Measurements from ENCODE around the gene ICAM3.
"Not testable (repeated sequence)": the region's sequence is repeated elsewhere in the genome, so short reads cannot be mapped to it uniquely, and the experiment has no call there.

The ICAM3 gene

DNA sequence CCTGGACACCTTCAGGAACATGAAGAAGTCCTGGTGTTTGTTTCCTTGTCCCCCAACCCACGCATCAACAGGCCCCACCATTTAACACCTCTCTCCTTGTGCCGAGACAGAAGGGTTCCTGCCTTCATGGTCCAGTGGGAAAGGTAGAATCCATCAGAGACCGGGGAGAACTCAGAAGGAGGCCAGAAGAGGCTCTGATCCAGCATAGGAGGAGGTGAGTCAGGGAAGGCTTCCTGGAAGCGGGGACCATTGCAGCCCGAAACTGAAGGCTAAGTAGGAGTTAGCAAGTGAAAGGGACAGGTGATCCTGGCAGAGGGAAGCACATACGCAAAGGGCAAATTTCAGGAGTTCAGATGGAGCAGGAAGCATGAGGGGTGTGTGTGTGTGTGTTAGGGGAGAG lies 484 bp downstream of the ICAM3 start:
- no peak overlapping the region for H2AK5ac ChIP-seq (ENCODE audit: low read length, severe bottlenecking)
- no peaks in the 10 kb centered on the region for H3K9me3 ChIP-seq (ENCODE audit: control insufficient read depth, low read length)
- no peak overlapping the region for H3K9ac ChIP-seq (ENCODE audit: low read length)
- H4K8ac ChIP-seq (ENCODE audit: low read length), result no peak overlapping the region
- no peak overlapping the region for H3K4me3 ChIP-seq (ENCODE audit: insufficient read depth in 1 of 2, low read depth in 1 of 2, low read length in 2 of 2)
- DNase-seq, result no peak
- H2BK15ac ChIP-seq (ENCODE audit: low read depth, poor library complexity, severe bottlenecking), result no peak overlapping the region
- H3K23ac ChIP-seq (ENCODE audit: low read length in 2 of 2), result no peak overlapping the region
- H3K4me2 ChIP-seq (ENCODE audit: low read length, poor library complexity, severe bottlenecking), result no peak overlapping the region
- peaks cover 0 to 3% of the 10 kb centered on the region in 2 experiments for H3K27me3 ChIP-seq (ENCODE audit: control insufficient read depth in 1 of 2, insufficient read depth in 1 of 2, low read length in 2 of 2)
- no peaks in the 10 kb centered on the region for H3K36me3 ChIP-seq (ENCODE audit: control insufficient read depth in 1 of 2, insufficient read depth in 2 of 2, low read depth in 1 of 2, low read length in 2 of 2)
- peaks cover 6% of the 10 kb centered on the region for H3K79me1 ChIP-seq (replicated peaks; ENCODE audit: low read length, poor library complexity, severe bottlenecking)
- H3K27ac ChIP-seq (ENCODE audit: low read length, poor library complexity, severe bottlenecking), result no peak overlapping the region
- H3K18ac ChIP-seq (ENCODE audit: low read depth in 1 of 2, low read length in 2 of 2), result no peak overlapping the region
- no peak overlapping the region for H2BK12ac ChIP-seq (ENCODE audit: low read length in 2 of 2)
- no peak overlapping the region for H2BK5ac ChIP-seq (ENCODE audit: low read depth, low read length, poor library complexity, severe bottlenecking)
- 96% methylated on average over 6 of the region's 6 CpGs for WGBS
- no peak overlapping the region for H3K4ac ChIP-seq (ENCODE audit: low read depth in 1 of 2, low read length in 2 of 2)
- no peak overlapping the region for H2BK120ac ChIP-seq (ENCODE audit: low read depth, low read length)
- no peak overlapping the region for H4K91ac ChIP-seq (ENCODE audit: low read length)
- peaks cover 12% of the 10 kb centered on the region for H3K4me1 ChIP-seq (ENCODE audit: control insufficient read depth, insufficient read depth, low read depth, low read length)
- no peak overlapping the region for H3K14ac ChIP-seq (ENCODE audit: low read length in 2 of 2)
- H2AFZ ChIP-seq (ENCODE audit: low read depth, low read length), result no peak overlapping the region

DNA sequence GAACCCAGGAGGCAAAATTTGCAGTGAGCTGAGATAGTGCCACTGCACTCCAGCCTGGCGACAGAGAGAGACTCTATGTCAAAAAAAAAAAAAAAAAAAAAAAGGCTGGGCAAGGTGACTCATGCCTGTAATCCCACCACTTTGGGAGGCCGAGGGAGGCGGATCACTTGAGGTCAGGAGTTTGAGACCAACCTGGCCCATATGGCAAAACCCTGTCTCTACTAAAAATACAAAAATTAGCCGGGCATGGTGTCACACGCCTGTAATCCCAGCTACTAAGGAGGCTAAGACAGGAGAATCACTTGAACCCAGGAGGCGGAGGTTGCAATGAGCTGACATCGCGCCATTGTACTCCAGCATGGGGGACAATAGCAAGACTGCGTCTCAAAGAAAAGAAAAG lies 2.7 kb downstream of the ICAM3 start:
- 82% methylated on average over 9 of the region's 9 CpGs for WGBS
- peaks cover 21% of the 10 kb centered on the region for H3K4me1 ChIP-seq (ENCODE audit: control insufficient read depth, insufficient read depth, low read depth, low read length)
- H2BK120ac ChIP-seq (ENCODE audit: low read depth, low read length); H3K36me3 ChIP-seq (ENCODE audit: control insufficient read depth in 1 of 2, insufficient read depth in 2 of 2, low read depth in 1 of 2, low read length in 2 of 2); H3K9ac ChIP-seq (ENCODE audit: low read length); H4K91ac ChIP-seq (ENCODE audit: low read length); H3K4me2 ChIP-seq (ENCODE audit: low read length, poor library complexity, severe bottlenecking); H3K27ac ChIP-seq (ENCODE audit: low read length, poor library complexity, severe bottlenecking); H3K9me3 ChIP-seq (ENCODE audit: control insufficient read depth, low read length); H3K27me3 ChIP-seq (ENCODE audit: control insufficient read depth in 1 of 2, insufficient read depth in 1 of 2, low read length in 2 of 2); H3K4ac ChIP-seq (ENCODE audit: low read depth in 1 of 2, low read length in 2 of 2); H2BK12ac ChIP-seq (ENCODE audit: low read length in 2 of 2); H3K18ac ChIP-seq (ENCODE audit: low read depth in 1 of 2, low read length in 2 of 2); DNase-seq; H3K4me3 ChIP-seq (ENCODE audit: insufficient read depth in 1 of 2, low read depth in 1 of 2, low read length in 2 of 2); H2AK5ac ChIP-seq (ENCODE audit: low read length, severe bottlenecking); H3K14ac ChIP-seq (ENCODE audit: low read length in 2 of 2); H2BK5ac ChIP-seq (ENCODE audit: low read depth, low read length, poor library complexity, severe bottlenecking); H2AFZ ChIP-seq (ENCODE audit: low read depth, low read length); H4K8ac ChIP-seq (ENCODE audit: low read length); H2BK15ac ChIP-seq (ENCODE audit: low read depth, poor library complexity, severe bottlenecking); H3K79me1 ChIP-seq (replicated peaks; ENCODE audit: low read length, poor library complexity, severe bottlenecking); H3K23ac ChIP-seq (ENCODE audit: low read length in 2 of 2): not testable (repeated sequence)

DNA sequence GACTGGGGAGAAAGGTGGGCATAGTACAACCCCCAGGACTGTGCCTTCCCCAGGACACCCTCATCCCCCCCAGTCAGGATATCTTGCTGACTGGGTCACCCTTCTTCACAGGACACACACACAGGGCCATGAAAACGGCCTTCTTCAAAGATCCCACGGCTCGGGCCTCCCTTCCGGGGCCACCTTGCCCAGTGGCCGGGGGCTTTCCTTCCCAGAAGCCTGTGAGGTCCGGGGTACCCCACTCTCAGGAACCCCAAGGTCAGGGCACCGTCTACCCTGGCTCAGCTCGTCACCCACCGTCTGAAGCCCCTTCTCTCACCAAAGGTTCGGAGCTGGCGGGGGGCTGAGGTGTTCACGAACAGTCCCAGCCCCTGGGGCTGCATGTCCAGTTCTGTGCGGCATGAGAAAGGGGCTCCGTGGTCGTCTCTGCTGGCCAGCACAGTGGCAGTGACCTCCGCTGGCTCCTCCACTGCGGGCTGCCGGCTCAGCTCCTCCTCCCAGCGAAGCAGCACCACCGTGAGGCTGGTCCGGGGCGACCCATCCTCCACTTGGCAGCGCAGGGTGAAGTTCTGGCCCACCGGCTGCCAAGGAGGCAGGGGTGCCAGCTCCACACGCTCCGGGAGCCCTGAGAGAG lies 4.0 kb downstream of the ICAM3 start:
- WGBS, result 70% methylated on average over 26 of the region's 26 CpGs

DNA sequence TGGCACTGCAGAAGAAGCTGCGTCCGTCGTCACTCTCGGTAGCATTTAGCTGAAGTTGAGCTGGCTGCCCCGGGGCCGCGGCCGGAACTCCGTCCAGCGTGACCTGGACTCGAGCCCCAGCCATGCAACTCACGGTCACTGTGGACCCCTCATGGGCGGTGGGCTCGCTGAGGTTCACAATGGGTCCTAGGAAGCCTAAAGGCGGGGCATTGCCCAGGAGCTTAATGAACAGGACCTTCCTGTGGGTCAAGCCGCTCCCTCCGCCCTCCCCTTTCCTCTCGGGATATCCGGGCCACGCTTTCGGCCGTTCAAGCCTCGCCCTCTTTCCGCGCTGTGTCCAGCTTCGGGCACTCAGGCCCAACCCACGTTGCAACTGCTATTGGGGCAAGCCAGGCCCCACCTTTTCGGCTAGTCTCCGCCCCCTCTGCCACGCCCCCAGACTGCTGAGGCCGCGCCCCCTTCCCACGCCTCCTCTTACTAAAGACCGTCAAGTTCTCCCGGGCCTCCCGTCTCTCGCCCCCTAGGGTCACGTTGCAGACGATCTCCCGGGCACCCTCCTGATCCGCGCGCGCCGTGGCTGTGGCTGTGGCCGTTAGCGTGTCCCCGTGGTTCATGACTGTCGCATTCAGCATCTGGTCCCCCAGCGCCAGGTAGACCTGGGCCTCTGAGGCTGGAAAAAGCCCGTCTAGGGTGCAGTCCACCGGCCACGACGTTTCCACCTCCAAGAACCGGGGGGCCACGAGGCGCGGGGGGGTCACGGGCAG lies 4.7 kb downstream of the ICAM3 start:
- Histone ChIP-seq H3K36me3 (ENCODE audit: control insufficient read depth in 1 of 2, insufficient read depth in 2 of 2, low read depth in 1 of 2, low read length in 2 of 2) (peaks cover 7 to 8% of the 10 kb centered on the region in 2 experiments), H4K8ac (ENCODE audit: low read length) (peak overlapping the region; percentile 52), H3K9me3 (ENCODE audit: control insufficient read depth, low read length) (no peaks in the 10 kb centered on the region), H3K14ac (ENCODE audit: low read length in 2 of 2) (peak overlapping the region in 1 of 2 experiments; percentile 53), H3K27me3 (ENCODE audit: control insufficient read depth in 1 of 2, insufficient read depth in 1 of 2, low read length in 2 of 2) (peaks cover 0 to 3% of the 10 kb centered on the region in 2 experiments), H2BK5ac (ENCODE audit: low read depth, low read length, poor library complexity, severe bottlenecking) (no peak overlapping the region), H3K79me1 (replicated peaks; ENCODE audit: low read length, poor library complexity, severe bottlenecking) (peaks cover 14% of the 10 kb centered on the region), H3K9ac (ENCODE audit: low read length) (peak overlapping the region; percentile 98), H3K18ac (ENCODE audit: low read depth in 1 of 2, low read length in 2 of 2) (peak overlapping the region; percentile 37 to 73), H2AK5ac (ENCODE audit: low read length, severe bottlenecking) (no peak overlapping the region), H2BK12ac (ENCODE audit: low read length in 2 of 2) (peak overlapping the region; percentile 11 to 73), H2AFZ (ENCODE audit: low read depth, low read length) (peak overlapping the region; percentile 65), H3K4me1 (ENCODE audit: control insufficient read depth, insufficient read depth, low read depth, low read length) (peaks cover 21% of the 10 kb centered on the region), H3K4me2 (ENCODE audit: low read length, poor library complexity, severe bottlenecking) (peak overlapping the region; percentile 82), H3K4ac (ENCODE audit: low read depth in 1 of 2, low read length in 2 of 2) (peak overlapping the region; percentile 57 to 75), H3K23ac (ENCODE audit: low read length in 2 of 2) (peak overlapping the region in 1 of 2 experiments; percentile 29), H2BK120ac (ENCODE audit: low read depth, low read length) (no peak overlapping the region), H4K91ac (ENCODE audit: low read length) (peak overlapping the region; percentile 70), H3K4me3 (ENCODE audit: insufficient read depth in 1 of 2, low read depth in 1 of 2, low read length in 2 of 2) (peak overlapping the region; percentile 51 to 97), H3K27ac (ENCODE audit: low read length, poor library complexity, severe bottlenecking) (no peak overlapping the region), H2BK15ac (ENCODE audit: low read depth, poor library complexity, severe bottlenecking) (peak overlapping the region; percentile 26)
- WGBS, result 8% methylated on average over 59 of the region's 59 CpGs
- peak; percentile 97 for DNase-seq

More for the DNA sequence above, 4.0 kb downstream of the ICAM3 start:
- no peak for DNase-seq
- no peaks in the 10 kb centered on the region for H3K9me3 ChIP-seq (ENCODE audit: control insufficient read depth, low read length)
- H3K4me2 ChIP-seq (ENCODE audit: low read length, poor library complexity, severe bottlenecking), result no peak overlapping the region
- H3K4me3 ChIP-seq (ENCODE audit: insufficient read depth in 1 of 2, low read depth in 1 of 2, low read length in 2 of 2), result peak overlapping the region in 1 of 2 experiments; percentile 97
- H3K18ac ChIP-seq (ENCODE audit: low read depth in 1 of 2, low read length in 2 of 2), result peak overlapping the region; percentile 19 to 40
- no peak overlapping the region for H3K14ac ChIP-seq (ENCODE audit: low read length in 2 of 2)
- H2AFZ ChIP-seq (ENCODE audit: low read depth, low read length), result no peak overlapping the region
- peak overlapping the region in 1 of 2 experiments; percentile 33 for H2BK12ac ChIP-seq (ENCODE audit: low read length in 2 of 2)
- H2AK5ac ChIP-seq (ENCODE audit: low read length, severe bottlenecking), result no peak overlapping the region
- H3K4me1 ChIP-seq (ENCODE audit: control insufficient read depth, insufficient read depth, low read depth, low read length), result peaks cover 21% of the 10 kb centered on the region
- peak overlapping the region; percentile 6 for H2BK15ac ChIP-seq (ENCODE audit: low read depth, poor library complexity, severe bottlenecking)
- H3K27ac ChIP-seq (ENCODE audit: low read length, poor library complexity, severe bottlenecking), result no peak overlapping the region
- H4K91ac ChIP-seq (ENCODE audit: low read length), result peak overlapping the region; percentile 70
- H4K8ac ChIP-seq (ENCODE audit: low read length), result peak overlapping the region; percentile 52
- H3K36me3 ChIP-seq (ENCODE audit: control insufficient read depth in 1 of 2, insufficient read depth in 2 of 2, low read depth in 1 of 2, low read length in 2 of 2), result peaks cover 0 to 1% of the 10 kb centered on the region in 2 experiments
- H3K27me3 ChIP-seq (ENCODE audit: control insufficient read depth in 1 of 2, insufficient read depth in 1 of 2, low read length in 2 of 2), result peaks cover 0 to 3% of the 10 kb centered on the region in 2 experiments
- H3K79me1 ChIP-seq (replicated peaks; ENCODE audit: low read length, poor library complexity, severe bottlenecking), result peaks cover 9% of the 10 kb centered on the region
- H2BK120ac ChIP-seq (ENCODE audit: low read depth, low read length), result no peak overlapping the region
- no peak overlapping the region for H2BK5ac ChIP-seq (ENCODE audit: low read depth, low read length, poor library complexity, severe bottlenecking)
- peak overlapping the region; percentile 58 for H3K9ac ChIP-seq (ENCODE audit: low read length)
- H3K4ac ChIP-seq (ENCODE audit: low read depth in 1 of 2, low read length in 2 of 2), result no peak overlapping the region
- no peak overlapping the region for H3K23ac ChIP-seq (ENCODE audit: low read length in 2 of 2)

Measured in mesenchymal stem cell (in vitro differentiated cells and primary cell).